Activated CD4-positive, alpha-beta memory T cell treated with anti-CD3 and anti-CD28 coated beads for 36 hours (primary cell): ENCODE measurements around the gene TMEM109. TPM values are rescaled to one million over a fixed set of nuclear protein-coding genes. Genes with fewer than 3 reads are reported as not detected.

Source experiments
- CTCF ChIA-PET: fragments of 350-600 bp; sonication (Branson Sonifier 250); formaldehyde crosslinking; loops from one replicate; lab custom pipeline; 2021; ENCODE audit warnings: antibody characterized with exemption, inconsistent platforms; lab: Charles Lee
- POLR2A ChIA-PET: fragments of 350-600 bp; sonication (Branson Sonifier 250); formaldehyde crosslinking; loops from one replicate; lab custom pipeline; 2021; ENCODE audit warnings: antibody characterized with exemption; lab: Charles Lee
- DNase-seq: peaks from one replicate; pipeline ENCODE4 v3.0.0-alpha.2; 2020
- H3K27ac Mint-ChIP-seq: one replicate; pipeline ENCODE4 v1.8.0; 2021; ENCODE audit warnings: mixed read lengths
- H3K27me3 Mint-ChIP-seq: one replicate; pipeline ENCODE4 v1.8.0; 2021; ENCODE audit warnings: mixed read lengths
- H3K36me3 Mint-ChIP-seq: one replicate; pipeline ENCODE4 v1.8.0; 2021; ENCODE audit warnings: mixed read lengths
- H3K4me1 Mint-ChIP-seq: one replicate; pipeline ENCODE4 v1.8.0; 2021; ENCODE audit warnings: low read depth, mixed read lengths
- H3K4me3 Mint-ChIP-seq: one replicate; pipeline ENCODE4 v1.8.0; 2021; ENCODE audit warnings: mild to moderate bottlenecking, mixed read lengths
- H3K9me3 Mint-ChIP-seq: one replicate; pipeline ENCODE4 v1.8.0; 2021; ENCODE audit warnings: mixed read lengths
- intact Hi-C: fragments of 100-400 bp; cut with micrococcal nuclease; formaldehyde crosslinking; loops from one replicate; pipeline ENCODE4 v1.15.1; 2023
- total RNA-seq, 2 experiments: library from RNA; stranded (reverse); gene quantifications; one replicate each; pipeline ENCODE4 v1.2.3, GENCODE V29; 2021

The TMEM109 gene
- total RNA-seq, 2 experiments from 2014 or later, result 101 to 106 TPM

GRCh38 chr11:60872124-60872960 lies 41.6 kb upstream of the TMEM109 start:
- Mint-ChIP-seq H3K4me1 (peaks cover 5% of the 10 kb centered on the region), H3K27ac (no peak overlapping the region), H3K36me3 (no peaks in the 10 kb centered on the region), H3K9me3 (no peaks in the 10 kb centered on the region), H3K4me3 (no peak overlapping the region), H3K27me3 (no peaks in the 10 kb centered on the region)
- intact Hi-C loops, result no loop called here
- ChIA-PET CTCF (interaction anchor here (1.2 kb wide), 1 partner anchor 41 kb away, joined by 4 read pairs; no protein-coding TSS in a partner anchor), POLR2A (interaction anchor here (1.2 kb wide), 1 partner anchor 15 kb away, joined by 5 read pairs; no protein-coding TSS in a partner anchor)
- no peak for DNase-seq

DNA sequence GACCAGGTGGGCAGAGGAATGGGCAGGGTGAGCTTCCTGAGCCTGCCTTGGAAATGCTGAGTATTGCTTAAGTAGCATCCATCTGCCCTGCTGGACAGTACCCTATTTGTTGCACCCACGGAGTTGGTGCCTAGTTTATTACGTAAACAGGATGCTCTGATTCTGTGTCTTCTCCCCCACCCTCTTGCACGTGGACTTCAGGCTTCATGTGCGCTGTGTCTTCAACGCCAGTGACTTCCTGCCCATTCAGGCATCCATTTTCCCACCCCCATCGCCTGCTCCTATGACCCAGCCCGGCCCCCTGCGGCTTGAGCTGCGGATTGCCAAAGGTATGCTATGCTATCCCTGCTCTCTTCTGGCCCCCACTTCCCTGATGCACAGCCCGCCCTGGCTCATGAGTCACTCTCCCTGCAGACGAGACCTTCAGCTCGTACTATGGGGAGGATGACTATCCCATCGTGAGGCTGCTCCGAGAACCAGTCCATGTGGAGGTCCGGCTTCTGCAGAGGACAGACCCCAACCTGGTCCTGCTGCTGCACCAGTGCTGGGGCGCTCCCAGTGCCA lies 40.9 kb upstream of the TMEM109 start:
- Mint-ChIP-seq H3K9me3 (no peaks in the 10 kb centered on the region), H3K27ac (no peak overlapping the region), H3K4me1 (peaks cover 5% of the 10 kb centered on the region), H3K27me3 (no peaks in the 10 kb centered on the region), H3K4me3 (no peak overlapping the region), H3K36me3 (peaks cover 5% of the 10 kb centered on the region)
- CTCF ChIA-PET, result interaction anchor here (4.4 kb wide), 1 partner anchor 42 kb away, joined by 15 read pairs; no protein-coding TSS in a partner anchor
- intact Hi-C loops, result no loop called here
- POLR2A ChIA-PET, result interaction anchor here (1.2 kb wide), 1 partner anchor 15 kb away, joined by 5 read pairs; no protein-coding TSS in a partner anchor
- DNase-seq, result no peak

DNA sequence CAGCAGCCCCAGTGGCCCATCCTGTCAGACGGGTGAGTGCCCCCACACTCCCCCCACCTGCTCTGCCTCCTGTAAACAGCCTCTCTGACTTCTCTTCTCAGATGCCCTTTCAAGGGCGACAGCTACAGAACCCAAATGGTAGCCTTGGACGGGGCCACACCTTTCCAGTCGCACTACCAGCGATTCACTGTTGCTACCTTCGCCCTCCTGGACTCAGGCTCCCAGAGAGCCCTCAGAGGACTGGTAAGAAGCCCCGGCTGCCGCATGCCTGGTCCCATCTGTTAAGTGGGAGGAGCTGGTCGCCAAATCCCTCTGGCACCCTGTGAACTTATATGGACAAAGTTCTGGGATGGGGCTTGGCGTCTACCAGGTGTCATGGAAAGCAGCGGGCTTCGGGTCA lies 40.4 kb upstream of the TMEM109 start:
- intact Hi-C loops, result no loop called here
- Mint-ChIP-seq H3K4me3 (no peak overlapping the region), H3K27ac (no peak overlapping the region), H3K27me3 (no peaks in the 10 kb centered on the region), H3K36me3 (peaks cover 8% of the 10 kb centered on the region), H3K9me3 (no peaks in the 10 kb centered on the region), H3K4me1 (peaks cover 5% of the 10 kb centered on the region)
- no peak for DNase-seq
- CTCF ChIA-PET, result interaction anchor here (4.4 kb wide), 1 partner anchor 43 kb away, joined by 15 read pairs; no protein-coding TSS in a partner anchor
- POLR2A ChIA-PET, result no interaction called here

GRCh38 chr11:60874421-60875365 lies 39.3 kb upstream of the TMEM109 start:
- DNase-seq, result no peak
- peaks cover 13% of the 10 kb centered on the region for H3K36me3 Mint-ChIP-seq
- H3K27me3 Mint-ChIP-seq, result no peaks in the 10 kb centered on the region
- no peaks in the 10 kb centered on the region for H3K9me3 Mint-ChIP-seq
- peaks cover 5% of the 10 kb centered on the region for H3K4me1 Mint-ChIP-seq
- no peak overlapping the region for H3K27ac Mint-ChIP-seq
- POLR2A ChIA-PET, result no interaction called here
- intact Hi-C loops, result no loop called here
- CTCF ChIA-PET, result interaction anchor here (0.8 to 4.4 kb wide), 3 partner anchors 44 to 117 kb away, joined by 3 to 15 read pairs (median 4); no protein-coding TSS in a partner anchor
- H3K4me3 Mint-ChIP-seq, result no peak overlapping the region

DNA sequence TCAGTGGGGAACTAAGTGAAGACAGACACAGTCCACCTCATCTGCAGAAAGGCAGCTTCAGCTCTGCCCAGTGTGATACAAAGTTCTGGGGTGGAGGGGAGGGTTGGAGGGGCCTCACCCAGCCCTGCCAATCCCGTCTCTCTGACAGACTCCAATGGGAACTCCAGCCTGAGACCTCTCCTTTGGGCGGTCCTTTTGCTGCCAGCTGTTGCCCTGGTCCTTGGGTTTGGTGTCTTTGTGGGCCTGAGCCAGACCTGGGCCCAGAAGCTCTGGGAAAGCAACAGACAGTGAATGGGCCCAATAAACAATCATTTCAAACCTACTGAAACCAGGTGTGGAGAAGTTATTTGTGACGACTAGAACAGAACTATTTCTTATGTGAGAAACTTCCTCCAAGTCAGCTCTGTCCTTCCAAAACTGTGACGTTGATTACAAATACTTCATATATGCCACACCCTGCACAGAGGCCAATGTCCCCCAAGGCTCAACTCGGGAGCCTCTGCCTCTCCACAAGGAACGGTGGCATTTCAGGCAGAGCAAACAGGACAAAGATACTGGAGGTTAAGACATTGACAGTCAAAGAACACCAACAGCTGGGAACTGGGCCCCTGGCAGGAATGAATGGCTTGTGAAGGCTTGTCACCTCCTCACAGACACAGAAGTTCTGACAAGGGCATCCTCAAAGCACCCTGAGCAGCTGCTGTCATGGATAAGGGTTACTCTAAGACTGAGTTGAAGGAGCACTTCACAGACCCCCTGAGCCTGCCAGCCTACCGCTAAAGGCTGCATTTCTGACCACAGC lies 38.4 kb upstream of the TMEM109 start:
- Mint-ChIP-seq H3K4me3 (no peak overlapping the region), H3K9me3 (no peaks in the 10 kb centered on the region), H3K27me3 (no peaks in the 10 kb centered on the region), H3K27ac (no peak overlapping the region), H3K36me3 (peaks cover 17% of the 10 kb centered on the region), H3K4me1 (peaks cover 5% of the 10 kb centered on the region)
- DNase-seq, result no peak
- ChIA-PET POLR2A (no interaction called here), CTCF (interaction anchor here (0.8 to 4.4 kb wide), 4 partner anchors 24 to 116 kb away, joined by 3 to 15 read pairs (median 6); no protein-coding TSS in a partner anchor)
- intact Hi-C loops, result no loop called here

DNA sequence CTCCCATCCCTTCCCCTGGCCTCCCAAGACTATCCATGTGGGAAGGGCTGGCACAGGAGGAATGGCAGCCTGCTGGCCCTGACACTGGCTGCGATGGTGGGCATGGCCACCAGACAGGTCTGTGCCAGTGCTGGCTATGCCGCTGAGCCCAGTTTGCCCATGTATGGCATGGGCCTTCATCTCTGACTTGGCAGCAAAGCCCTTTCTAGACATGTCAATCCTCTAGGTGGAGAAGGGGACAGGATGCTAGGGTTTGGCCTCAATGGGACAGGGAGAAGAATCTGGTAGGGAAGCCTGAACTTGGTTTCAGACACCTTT lies 37.8 kb upstream of the TMEM109 start:
- H3K9me3 Mint-ChIP-seq, result no peaks in the 10 kb centered on the region
- no peak for DNase-seq
- H3K36me3 Mint-ChIP-seq, result peaks cover 23% of the 10 kb centered on the region
- peaks cover 5% of the 10 kb centered on the region for H3K4me1 Mint-ChIP-seq
- H3K27ac Mint-ChIP-seq, result no peak overlapping the region
- H3K4me3 Mint-ChIP-seq, result no peak overlapping the region
- ChIA-PET CTCF (interaction anchor here (2.1 to 4.4 kb wide), 2 partner anchors 23 to 45 kb away, joined by 8 to 15 read pairs; no protein-coding TSS in a partner anchor), POLR2A (no interaction called here)
- no peaks in the 10 kb centered on the region for H3K27me3 Mint-ChIP-seq
- intact Hi-C loops, result no loop called here

DNA sequence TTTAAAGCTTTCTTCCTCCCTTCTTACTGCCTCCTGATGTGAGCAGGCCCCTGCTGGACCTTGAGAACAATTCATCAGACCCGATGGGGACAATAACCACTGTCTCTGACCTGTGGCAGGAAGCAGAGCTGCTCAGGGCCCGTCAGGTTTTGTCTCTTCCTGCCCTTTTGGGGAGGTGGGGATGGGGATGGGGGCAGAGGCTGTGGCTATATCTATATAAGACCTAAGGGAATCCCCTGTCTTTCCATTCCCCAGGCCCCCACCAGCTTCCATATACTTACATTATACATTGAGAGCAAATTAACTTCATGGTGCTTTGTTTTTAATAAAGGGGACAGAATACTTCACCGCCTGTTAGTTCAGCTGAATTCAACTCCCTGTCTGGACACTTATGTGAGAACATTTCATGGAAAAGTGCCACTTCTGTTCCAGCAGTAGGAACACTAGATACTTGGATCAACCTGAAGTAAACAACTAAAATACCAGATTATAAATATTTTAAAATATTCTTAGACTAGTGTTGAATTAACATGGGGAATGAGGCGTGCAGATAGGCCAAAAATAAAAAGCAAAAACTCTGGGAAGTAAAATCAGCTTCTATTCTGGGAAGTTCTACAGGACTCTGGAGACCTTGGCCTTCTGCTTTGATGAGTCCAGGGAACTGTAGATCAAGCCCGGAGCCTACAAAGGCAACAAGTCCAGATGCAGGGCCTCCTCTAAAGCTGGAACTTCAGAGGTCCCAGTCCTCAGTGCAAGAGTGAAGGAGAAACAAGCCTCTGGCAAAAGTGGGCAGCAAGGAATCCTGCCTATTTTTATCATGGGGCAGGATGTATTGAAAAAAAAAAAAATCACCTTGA lies 35.5 kb upstream of the TMEM109 start:
- Mint-ChIP-seq H3K4me1 (no peaks in the 10 kb centered on the region), H3K27ac (no peak overlapping the region), H3K27me3 (no peaks in the 10 kb centered on the region), H3K36me3 (peaks cover 27% of the 10 kb centered on the region), H3K9me3 (no peaks in the 10 kb centered on the region), H3K4me3 (no peak overlapping the region)
- ChIA-PET POLR2A (no interaction called here), CTCF (interaction anchor here (1.0 kb wide), 1 partner anchor 21 kb away, joined by 3 read pairs; no protein-coding TSS in a partner anchor)
- DNase-seq, result no peak
- intact Hi-C loops, result no loop called here

DNA sequence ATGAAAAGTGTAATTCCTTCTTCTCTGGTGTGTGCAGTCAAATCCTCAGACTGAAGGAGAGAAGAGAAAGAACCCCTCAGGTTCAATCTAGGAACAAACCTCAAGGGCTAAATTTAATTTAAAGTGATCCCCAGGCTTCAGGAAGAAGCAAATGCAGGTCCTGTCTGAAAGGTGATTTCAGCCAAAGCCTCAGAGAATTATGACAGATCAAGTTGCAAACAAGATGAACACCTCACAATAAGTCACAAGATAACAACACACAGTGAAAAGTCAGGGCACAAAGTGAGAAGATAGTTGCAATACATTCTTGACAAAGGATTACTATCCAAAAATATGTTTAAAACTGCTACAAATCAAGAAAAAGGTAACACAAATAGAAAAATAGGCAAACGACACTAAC lies 34.9 kb upstream of the TMEM109 start:
- no peaks in the 10 kb centered on the region for H3K4me1 Mint-ChIP-seq
- no peak for DNase-seq
- POLR2A ChIA-PET, result no interaction called here
- H3K27ac Mint-ChIP-seq, result no peak overlapping the region
- H3K27me3 Mint-ChIP-seq, result no peaks in the 10 kb centered on the region
- peaks cover 32% of the 10 kb centered on the region for H3K36me3 Mint-ChIP-seq
- no peaks in the 10 kb centered on the region for H3K9me3 Mint-ChIP-seq
- intact Hi-C loops, result no loop called here
- CTCF ChIA-PET, result no interaction called here
- H3K4me3 Mint-ChIP-seq, result no peak overlapping the region

- POLR2A ChIA-PET, result no interaction called here
Observed at GRCh38 chr11:60879971-60880588, 33.9 kb upstream of the TMEM109 start.

GRCh38 chr11:60880643-60881282 lies 33.2 kb upstream of the TMEM109 start:
- Mint-ChIP-seq H3K27me3 (no peaks in the 10 kb centered on the region), H3K36me3 (peaks cover 40% of the 10 kb centered on the region), H3K9me3 (no peaks in the 10 kb centered on the region), H3K27ac (no peak overlapping the region), H3K4me3 (no peak overlapping the region), H3K4me1 (no peaks in the 10 kb centered on the region)
- DNase-seq, result no peak
- CTCF ChIA-PET, result interaction anchor here (1.2 to 1.4 kb wide), 2 partner anchors 19 to 50 kb away, joined by 3 read pairs; no protein-coding TSS in a partner anchor
- POLR2A ChIA-PET, result no interaction called here
- intact Hi-C loops, result no loop called here

More at GRCh38 chr11:60879971-60880588, 33.9 kb upstream of the TMEM109 start:
- no peaks in the 10 kb centered on the region for H3K27me3 Mint-ChIP-seq
- H3K27ac Mint-ChIP-seq, result no peak overlapping the region
- no peaks in the 10 kb centered on the region for H3K4me1 Mint-ChIP-seq
- peaks cover 34% of the 10 kb centered on the region for H3K36me3 Mint-ChIP-seq
- DNase-seq, result no peak
- CTCF ChIA-PET, result interaction anchor here (1.2 to 1.4 kb wide), 2 partner anchors 19 to 49 kb away, joined by 3 read pairs; no protein-coding TSS in a partner anchor
- intact Hi-C loops, result no loop called here
- no peaks in the 10 kb centered on the region for H3K9me3 Mint-ChIP-seq
- no peak overlapping the region for H3K4me3 Mint-ChIP-seq
